ENCODE results near the gene TLN1.

DNA sequence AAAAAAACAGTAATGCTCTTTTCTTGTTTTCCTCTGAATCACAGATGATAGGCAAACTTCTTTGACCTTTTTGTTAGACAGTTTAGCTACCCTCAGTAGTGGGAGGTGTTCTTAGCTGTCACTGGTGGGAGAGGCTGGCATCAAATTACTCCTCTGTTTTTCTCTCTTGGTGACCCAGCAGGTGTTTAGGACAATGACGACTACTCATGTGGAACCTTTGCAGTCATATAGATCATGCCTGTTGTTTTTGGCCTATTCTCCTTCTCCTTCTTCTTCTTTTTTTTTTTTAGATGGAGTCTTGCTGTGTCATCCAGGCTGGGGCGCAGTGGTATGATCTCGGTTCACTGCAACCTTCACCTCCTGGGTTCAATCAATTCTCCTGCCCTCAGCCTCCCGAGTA lies 44.0 kb upstream of the TLN1 start:
- TF ChIP-seq, protein P1, sequence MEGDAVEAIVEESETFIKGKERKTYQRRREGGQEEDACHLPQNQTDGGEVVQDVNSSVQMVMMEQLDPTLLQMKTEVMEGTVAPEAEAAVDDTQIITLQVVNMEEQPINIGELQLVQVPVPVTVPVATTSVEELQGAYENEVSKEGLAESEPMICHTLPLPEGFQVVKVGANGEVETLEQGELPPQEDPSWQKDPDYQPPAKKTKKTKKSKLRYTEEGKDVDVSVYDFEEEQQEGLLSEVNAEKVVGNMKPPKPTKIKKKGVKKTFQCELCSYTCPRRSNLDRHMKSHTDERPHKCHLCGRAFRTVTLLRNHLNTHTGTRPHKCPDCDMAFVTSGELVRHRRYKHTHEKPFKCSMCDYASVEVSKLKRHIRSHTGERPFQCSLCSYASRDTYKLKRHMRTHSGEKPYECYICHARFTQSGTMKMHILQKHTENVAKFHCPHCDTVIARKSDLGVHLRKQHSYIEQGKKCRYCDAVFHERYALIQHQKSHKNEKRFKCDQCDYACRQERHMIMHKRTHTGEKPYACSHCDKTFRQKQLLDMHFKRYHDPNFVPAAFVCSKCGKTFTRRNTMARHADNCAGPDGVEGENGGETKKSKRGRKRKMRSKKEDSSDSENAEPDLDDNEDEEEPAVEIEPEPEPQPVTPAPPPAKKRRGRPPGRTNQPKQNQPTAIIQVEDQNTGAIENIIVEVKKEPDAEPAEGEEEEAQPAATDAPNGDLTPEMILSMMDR (IDR thresholded peaks at IDR 0.05), result no peak
- no peak for TF ChIP-seq POLR2A (IDR thresholded peaks at IDR 0.05)

All from heart left ventricle (tissue), 13 donors.